Measurements from ENCODE around the gene MAN1A2. TPM values are rescaled to one million over a fixed set of nuclear protein-coding genes. Genes with fewer than 3 reads are reported as not detected.

The MAN1A2 gene
- total RNA-seq, 1 donor from 2014 or later: 66.5 TPM

DNA sequence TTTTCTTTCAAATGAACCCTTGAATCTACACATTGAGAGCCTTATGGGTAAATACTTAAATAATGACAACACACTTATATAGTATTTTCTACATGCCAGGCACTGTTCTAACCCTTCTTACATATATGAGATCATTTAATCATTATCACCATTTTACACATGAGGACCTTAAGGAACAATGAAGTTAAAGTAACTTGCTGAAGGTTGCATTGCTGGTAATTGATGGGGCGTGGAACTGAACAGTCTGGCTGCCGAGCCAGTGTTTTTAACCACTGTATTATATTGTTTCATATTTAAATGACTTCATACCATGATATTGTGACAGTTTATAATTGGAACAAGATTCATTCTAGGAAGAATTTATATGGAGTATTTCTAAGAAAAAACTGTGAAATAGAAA, 126.7 kb downstream of the MAN1A2 start:
- no peak overlapping the region for H3K27ac Mint-ChIP-seq
- TF ChIP-seq CTCF (IDR thresholded peaks at IDR 0.05; ENCODE audit: unreplicated experiment): no peak
- peaks cover 8% of the 10 kb centered on the region for H3K36me3 Mint-ChIP-seq (ENCODE audit: insufficient read depth)
- no peaks in the 10 kb centered on the region for H3K4me1 Mint-ChIP-seq (ENCODE audit: low read depth)
- H3K4me3 Mint-ChIP-seq (ENCODE audit: low read depth): no peak overlapping the region
- no peaks in the 10 kb centered on the region for H3K9me3 Mint-ChIP-seq (ENCODE audit: low read depth)
- H3K27me3 Mint-ChIP-seq: no peaks in the 10 kb centered on the region
- DNase-seq (ENCODE audit: low spot score, unreplicated experiment): no peak

- H3K27me3 Mint-ChIP-seq: no peaks in the 10 kb centered on the region
- no peaks in the 10 kb centered on the region for H3K9me3 Mint-ChIP-seq (ENCODE audit: low read depth)
- H3K27ac Mint-ChIP-seq: no peak overlapping the region
These were observed 127.8 kb downstream of the MAN1A2 start for GRCh38 chr1:117495068-117495467.

DNA sequence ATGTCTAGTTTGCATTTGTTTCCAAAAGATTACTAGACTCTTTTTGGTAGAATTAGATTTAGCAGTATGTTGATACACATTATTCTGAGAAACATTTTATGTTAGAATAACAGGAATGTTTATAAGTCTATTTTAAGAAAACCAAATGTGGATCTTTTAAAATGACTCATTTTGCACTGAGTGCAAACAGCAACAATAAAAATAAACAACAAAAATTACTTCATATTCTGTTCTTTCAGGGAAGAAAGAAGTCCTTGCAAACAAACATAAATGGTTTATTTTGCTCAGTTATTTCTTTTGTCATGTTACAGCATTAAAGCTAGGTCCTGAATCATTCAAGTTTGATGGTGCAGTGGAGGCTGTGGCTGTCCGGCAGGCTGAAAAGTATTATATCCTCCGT, 131.8 kb downstream of the MAN1A2 start:
- Mint-ChIP-seq H3K27ac (no peak overlapping the region), H3K9me3 (ENCODE audit: low read depth) (no peaks in the 10 kb centered on the region), H3K4me1 (ENCODE audit: low read depth) (no peaks in the 10 kb centered on the region), H3K27me3 (no peaks in the 10 kb centered on the region), H3K4me3 (ENCODE audit: low read depth) (no peak overlapping the region), H3K36me3 (ENCODE audit: insufficient read depth) (peaks cover 12% of the 10 kb centered on the region)
- no peak for DNase-seq (ENCODE audit: low spot score, unreplicated experiment)
- TF ChIP-seq CTCF (IDR thresholded peaks at IDR 0.05; ENCODE audit: unreplicated experiment): no peak

More at GRCh38 chr1:117495068-117495467, 127.8 kb downstream of the MAN1A2 start:
- no peak for TF ChIP-seq CTCF (IDR thresholded peaks at IDR 0.05; ENCODE audit: unreplicated experiment)
- no peaks in the 10 kb centered on the region for H3K4me1 Mint-ChIP-seq (ENCODE audit: low read depth)
- H3K36me3 Mint-ChIP-seq (ENCODE audit: insufficient read depth): peaks cover 11% of the 10 kb centered on the region
- no peak for DNase-seq (ENCODE audit: low spot score, unreplicated experiment)
- no peak overlapping the region for H3K4me3 Mint-ChIP-seq (ENCODE audit: low read depth)

GRCh38 chr1:117500584-117500983, 133.3 kb downstream of the MAN1A2 start:
- H3K27ac Mint-ChIP-seq: no peak overlapping the region

DNA sequence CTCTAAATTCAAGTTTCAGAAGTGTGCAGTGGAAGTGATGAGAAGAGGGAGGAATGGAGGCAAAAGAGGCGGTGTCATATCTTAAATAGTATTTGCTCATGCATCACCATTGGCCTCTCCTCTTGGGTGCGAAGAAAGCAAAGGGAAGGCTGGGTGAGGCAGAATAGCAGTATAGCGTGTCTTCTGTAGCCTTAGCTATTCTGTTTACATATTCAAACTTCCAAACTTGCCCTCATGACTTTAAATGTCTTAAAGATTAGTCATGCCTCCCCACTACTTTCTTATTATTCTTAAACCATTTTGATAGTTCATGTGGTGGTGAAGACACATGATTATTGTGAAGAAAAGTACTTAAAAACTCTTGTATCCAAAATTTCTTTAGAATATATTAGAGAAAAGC, 134.0 kb downstream of the MAN1A2 start:
- Mint-ChIP-seq H3K27me3 (no peaks in the 10 kb centered on the region), H3K36me3 (ENCODE audit: insufficient read depth) (peaks cover 12% of the 10 kb centered on the region), H3K27ac (no peak overlapping the region), H3K4me1 (ENCODE audit: low read depth) (no peaks in the 10 kb centered on the region), H3K4me3 (ENCODE audit: low read depth) (no peak overlapping the region), H3K9me3 (ENCODE audit: low read depth) (no peaks in the 10 kb centered on the region)
- no peak for TF ChIP-seq CTCF (IDR thresholded peaks at IDR 0.05; ENCODE audit: unreplicated experiment)
- no peak for DNase-seq (ENCODE audit: low spot score, unreplicated experiment)

More at GRCh38 chr1:117500584-117500983, 133.3 kb downstream of the MAN1A2 start:
- Mint-ChIP-seq H3K9me3 (ENCODE audit: low read depth) (no peaks in the 10 kb centered on the region), H3K4me1 (ENCODE audit: low read depth) (no peaks in the 10 kb centered on the region), H3K27me3 (no peaks in the 10 kb centered on the region), H3K4me3 (ENCODE audit: low read depth) (no peak overlapping the region), H3K36me3 (ENCODE audit: insufficient read depth) (peaks cover 12% of the 10 kb centered on the region)
- no peak for DNase-seq (ENCODE audit: low spot score, unreplicated experiment)
- no peak for TF ChIP-seq CTCF (IDR thresholded peaks at IDR 0.05; ENCODE audit: unreplicated experiment)

Measured in progenitor cell of endocrine pancreas (in vitro differentiated cells).